HEK293T (cell line): ENCODE data around the gene SNX33.
"Not testable (repeated sequence)": the region's sequence is repeated elsewhere in the genome, so short reads cannot be mapped to it uniquely, and the experiment has no call there.

ENCODE experiments used
- ARNT ChIP-seq: fragments of 450-650 bp; IDR thresholded peaks from 2 replicates; pipeline ENCODE4 v1.6.1; 2017; ENCODE audit warnings: mild to moderate bottlenecking
- FOXK2 ChIP-seq: fragments of 450-650 bp; IDR thresholded peaks from 2 replicates; pipeline ENCODE4 v1.6.1; 2016; ENCODE audit warnings: mild to moderate bottlenecking
- FOXM1 ChIP-seq: fragments of 450-650 bp; IDR thresholded peaks from 2 replicates; pipeline ENCODE4 v1.6.1; 2017; ENCODE audit warnings: mild to moderate bottlenecking, borderline replicate concordance
- SUZ12 ChIP-seq: fragments of 450-650 bp; IDR thresholded peaks from 2 replicates; pipeline ENCODE4 v1.6.1; 2016; ENCODE audit warnings: mild to moderate bottlenecking

DNA sequence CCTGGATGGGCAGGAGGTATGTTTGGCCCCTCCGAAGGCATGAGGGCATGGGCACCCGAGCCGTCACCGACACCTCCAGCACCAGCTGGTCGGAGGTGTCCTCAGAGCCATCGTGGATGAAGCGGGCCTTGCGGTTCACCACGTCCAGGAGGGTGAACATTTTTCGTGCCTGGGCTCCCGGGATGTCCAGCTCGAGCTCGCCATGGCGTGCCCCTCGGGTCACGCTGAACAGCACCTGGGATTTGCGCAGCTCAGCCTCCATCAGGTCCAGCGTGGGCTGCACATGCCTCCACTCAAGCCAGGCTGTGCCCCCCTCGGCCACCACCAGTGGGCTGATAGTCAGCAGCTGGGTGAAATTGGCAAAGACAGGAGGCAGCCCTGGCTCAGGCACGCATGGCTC is 41.7 kb downstream of the SNX33 start:
- TF ChIP-seq SUZ12, FOXM1, ARNT, FOXK2: not testable (repeated sequence)
